DOHH2 (cell line): ENCODE measurements around the gene PDGFRA.
"Not testable (repeated sequence)": the region's sequence is repeated elsewhere in the genome, so short reads cannot be mapped to it uniquely, and the experiment has no call there.

Experiments
- H3F3A ChIP-seq: fragments of 200-600 bp; sonication (generic), shearing (Covaris generic); 2 replicates; pipeline ENCODE4 v1.6.0; 2016; ENCODE audit warnings: antibody characterized with exemption, mild to moderate bottlenecking; ENCODE audit not compliant: control insufficient read depth, insufficient read depth
- H3K27ac ChIP-seq: fragments of 200-600 bp; sonication (generic); 2 replicates; pipeline ENCODE4 v1.5.1; 2014; ENCODE audit warnings: low read depth, mild to moderate bottlenecking, low read length, moderate library complexity
- H3K27me3 ChIP-seq: fragments of 200-600 bp; sonication (generic); 2 replicates; pipeline ENCODE4 v1.6.1; 2014; ENCODE audit warnings: mild to moderate bottlenecking, low read length, mixed read lengths; ENCODE audit not compliant: control insufficient read depth
- H3K36me3 ChIP-seq: fragments of 200-600 bp; sonication (generic); 2 replicates; pipeline ENCODE4 v1.6.1; 2014; ENCODE audit warnings: mild to moderate bottlenecking, low read length, moderate library complexity, mixed read lengths; ENCODE audit not compliant: control insufficient read depth
- H3K4me1 ChIP-seq: fragments of 200-600 bp; sonication (generic); 2 replicates; pipeline ENCODE4 v1.6.1; 2014; ENCODE audit warnings: mild to moderate bottlenecking, low read length, mixed read lengths; ENCODE audit not compliant: control insufficient read depth
- H3K4me2 ChIP-seq: fragments of 200-600 bp; sonication (generic); 2 replicates; pipeline ENCODE4 v1.6.0; 2014; ENCODE audit warnings: mild to moderate bottlenecking, low read length, moderate library complexity
- H3K4me3 ChIP-seq: fragments of 200-600 bp; sonication (generic); 2 replicates; pipeline ENCODE4 v1.5.1; 2014; ENCODE audit warnings: mild to moderate bottlenecking, low read length, mixed read lengths
- H3K79me2 ChIP-seq: fragments of 200-600 bp; sonication (generic); 2 replicates; pipeline ENCODE4 v1.6.1; 2014; ENCODE audit warnings: mild to moderate bottlenecking, low read length, mixed read lengths; ENCODE audit not compliant: control insufficient read depth
- H3K9me2 ChIP-seq: fragments of 200-600 bp; sonication (generic); replicated peaks from 2 replicates; pipeline ENCODE4 v1.6.1; 2014; ENCODE audit warnings: mild to moderate bottlenecking, low read length, mixed read lengths; ENCODE audit not compliant: control insufficient read depth
- H3K9me3 ChIP-seq: fragments of 200-600 bp; sonication (generic); 2 replicates; pipeline ENCODE4 v1.6.1; 2014; ENCODE audit warnings: antibody characterized with exemption, low read length, mixed read lengths; ENCODE audit not compliant: control insufficient read depth, insufficient read depth
- H4K20me1 ChIP-seq: fragments of 200-600 bp; sonication (generic); 2 replicates; pipeline ENCODE4 v1.6.0; 2014; ENCODE audit warnings: low read depth, mild to moderate bottlenecking, antibody characterized with exemption, low read length, moderate library complexity; ENCODE audit not compliant: control insufficient read depth, insufficient read depth
- CTCF ChIP-seq: fragments of 200-600 bp; sonication (generic); IDR thresholded peaks from one replicate; pipeline ENCODE4 v1.5.1; 2014; ENCODE audit warnings: antibody characterized with exemption, mild to moderate bottlenecking, low read depth, low read length; ENCODE audit not compliant: poor library complexity, severe bottlenecking
- EZH2phosphoT487 ChIP-seq: fragments of 200-600 bp; sonication (generic); IDR thresholded peaks from 2 replicates; pipeline ENCODE4 v1.6.1; 2017; ENCODE audit warnings: borderline replicate concordance, mild to moderate bottlenecking, antibody characterized with exemption, low read length, moderate library complexity, mixed read lengths

PDGFRA gene

GRCh38 chr4:54337009-54337408 is 107.9 kb downstream of the PDGFRA start:
- Histone ChIP-seq H3K4me3 (no peak overlapping the region), H3K79me2 (no peaks in the 10 kb centered on the region), H3K4me1 (no peaks in the 10 kb centered on the region), H3K4me2 (no peak overlapping the region), H3K36me3 (no peaks in the 10 kb centered on the region), H3K9me2 (no peaks in the 10 kb centered on the region), H3F3A (no peaks in the 10 kb centered on the region), H4K20me1 (no peaks in the 10 kb centered on the region), H3K27me3 (no peaks in the 10 kb centered on the region), H3K9me3 (no peaks in the 10 kb centered on the region), H3K27ac (no peak overlapping the region)
- TF ChIP-seq EZH2phosphoT487 (no peak), CTCF (no peak)

- H3K9me2 ChIP-seq, H3K79me2 ChIP-seq, H3K27ac ChIP-seq, H4K20me1 ChIP-seq, H3K4me3 ChIP-seq, H3K4me2 ChIP-seq, H3K27me3 ChIP-seq, H3K36me3 ChIP-seq, H3F3A ChIP-seq, H3K9me3 ChIP-seq, H3K4me1 ChIP-seq: not testable (repeated sequence)
Measured at GRCh38 chr4:54342067-54342466, 113.0 kb downstream of the PDGFRA start.
